Mesenchymal stem cell (in vitro differentiated cells and primary cell): ENCODE data around the gene NFATC2.

Experiments
- DNase-seq: peaks from one replicate; pipeline ENCODE4 v3.0.0-alpha.2; 2013
- H2AFZ ChIP-seq: one replicate; pipeline ENCODE4 v1.6.1; 2013; ENCODE audit warnings: low read depth, mild to moderate bottlenecking, control low read depth, inconsistent platforms, low read length, moderate library complexity
- H2AK5ac ChIP-seq: 2 replicates; pipeline ENCODE4 v1.6.1; 2013; ENCODE audit warnings: low read length, moderate library complexity, mild to moderate bottlenecking, inconsistent platforms; ENCODE audit not compliant: severe bottlenecking
- H2BK120ac ChIP-seq: one replicate; pipeline ENCODE4 v1.6.1; 2013; ENCODE audit warnings: low read depth, mild to moderate bottlenecking, inconsistent platforms, low read length, moderate library complexity
- H2BK12ac ChIP-seq, 2 experiments: one replicate each; pipeline ENCODE4 v1.6.1; 2013; ENCODE audit warnings: inconsistent platforms in 2 of 2, low read length in 2 of 2, mild to moderate bottlenecking in 2 of 2, moderate library complexity in 2 of 2, control low read depth in 1 of 2
- H2BK15ac ChIP-seq: one replicate; pipeline ENCODE4 v1.6.1; 2013; ENCODE audit warnings: mild to moderate bottlenecking, low read depth, inconsistent platforms; ENCODE audit not compliant: poor library complexity, severe bottlenecking
- H2BK5ac ChIP-seq: 2 replicates; pipeline ENCODE4 v1.6.1; 2013; ENCODE audit warnings: low read depth, mild to moderate bottlenecking, low read length, control low read depth, inconsistent platforms; ENCODE audit not compliant: poor library complexity, severe bottlenecking
- H3K14ac ChIP-seq, 2 experiments: one replicate each; pipeline ENCODE4 v1.6.1; 2013; ENCODE audit warnings: inconsistent platforms in 2 of 2, low read length in 2 of 2, control low read depth in 1 of 2, mild to moderate bottlenecking in 1 of 2, moderate library complexity in 1 of 2
- H3K18ac ChIP-seq, 2 experiments: one replicate each; pipeline ENCODE4 v1.6.1; 2013; ENCODE audit warnings: inconsistent platforms in 2 of 2, low read length in 2 of 2, control low read depth in 1 of 2, low read depth in 1 of 2, mild to moderate bottlenecking in 1 of 2
- H3K23ac ChIP-seq, 2 experiments: one replicate each; pipeline ENCODE4 v1.6.1; 2013; ENCODE audit warnings: inconsistent platforms in 2 of 2, low read length in 2 of 2, mild to moderate bottlenecking in 2 of 2, moderate library complexity in 2 of 2, control low read depth in 1 of 2
- H3K27ac ChIP-seq: 2 replicates; pipeline ENCODE4 v1.5.1; 2013; ENCODE audit warnings: mild to moderate bottlenecking, moderate library complexity, low read length, control low read depth, inconsistent platforms; ENCODE audit not compliant: poor library complexity, severe bottlenecking
- H3K27me3 ChIP-seq, 2 experiments: 2 replicates each; pipeline versions ENCODE4 v1.6.1 to v1.7.0; 2013; ENCODE audit warnings: low read length in 2 of 2, mild to moderate bottlenecking in 2 of 2, moderate library complexity in 2 of 2, control low read depth in 1 of 2, inconsistent platforms in 1 of 2; ENCODE audit not compliant: control insufficient read depth in 1 of 2, insufficient read depth in 1 of 2
- H3K36me3 ChIP-seq, 2 experiments: 2 replicates each; pipeline versions ENCODE4 v1.6.1 to v1.7.0; 2013; ENCODE audit warnings: low read length in 2 of 2, control low read depth in 1 of 2, inconsistent platforms in 1 of 2, low read depth in 1 of 2, mild to moderate bottlenecking in 1 of 2; ENCODE audit not compliant: insufficient read depth in 2 of 2, control insufficient read depth in 1 of 2
- H3K4ac ChIP-seq, 2 experiments: one replicate each; pipeline ENCODE4 v1.6.1; 2013; ENCODE audit warnings: inconsistent platforms in 2 of 2, low read length in 2 of 2, mild to moderate bottlenecking in 2 of 2, moderate library complexity in 2 of 2, control low read depth in 1 of 2, low read depth in 1 of 2
- H3K4me1 ChIP-seq: 2 replicates; pipeline ENCODE4 v1.6.1; 2013; ENCODE audit warnings: low read depth, low read length, control low read depth; ENCODE audit not compliant: control insufficient read depth, insufficient read depth
- H3K4me2 ChIP-seq: 2 replicates; pipeline ENCODE4 v1.6.1; 2013; ENCODE audit warnings: low read length, mild to moderate bottlenecking, inconsistent platforms; ENCODE audit not compliant: poor library complexity, severe bottlenecking
- H3K4me3 ChIP-seq, 2 experiments: 2 replicates each; pipeline versions ENCODE4 v1.5.1 to v1.7.0; 2013; ENCODE audit warnings: low read length in 2 of 2, mild to moderate bottlenecking in 2 of 2, control low read depth in 1 of 2, low read depth in 1 of 2; ENCODE audit not compliant: insufficient read depth in 1 of 2
- H3K79me1 ChIP-seq: replicated peaks from 2 replicates; pipeline ENCODE4 v1.6.1; 2013; ENCODE audit warnings: mild to moderate bottlenecking, control low read depth, low read length, inconsistent platforms; ENCODE audit not compliant: poor library complexity, severe bottlenecking
- H3K9ac ChIP-seq: 2 replicates; pipeline ENCODE4 v1.7.0; 2013; ENCODE audit warnings: mild to moderate bottlenecking, low read length, moderate library complexity
- H3K9me3 ChIP-seq: 2 replicates; pipeline ENCODE4 v1.7.0; 2013; ENCODE audit warnings: mild to moderate bottlenecking, low read length; ENCODE audit not compliant: control insufficient read depth
- H4K8ac ChIP-seq: one replicate; pipeline ENCODE4 v1.6.1; 2013; ENCODE audit warnings: inconsistent platforms, mild to moderate bottlenecking, low read length, moderate library complexity
- H4K91ac ChIP-seq: one replicate; pipeline ENCODE4 v1.6.1; 2013; ENCODE audit warnings: mild to moderate bottlenecking, low read length, inconsistent platforms
- WGBS: methylation state at CpG from one replicate; pipeline ENCODE4 v1.1.7; 2013; ENCODE audit warnings: mixed read lengths; 5-methylcytosine and 5-hydroxymethylcytosine counted together

Gene NFATC2

GRCh38 chr20:51487076-51487475 is 55.4 kb downstream of the NFATC2 start:
- H3K27me3 ChIP-seq, result peaks cover 6 to 10% of the 10 kb centered on the region in 2 experiments
- H3K4me1 ChIP-seq, result peaks cover 8% of the 10 kb centered on the region
- no peak overlapping the region for H2AK5ac ChIP-seq
- H3K9ac ChIP-seq, result no peak overlapping the region
- no peak overlapping the region for H2BK120ac ChIP-seq
- H3K4me3 ChIP-seq, result no peak overlapping the region
- H3K9me3 ChIP-seq, result no peaks in the 10 kb centered on the region
- no peak overlapping the region for H3K4ac ChIP-seq
- 91% methylated on average over 6 of the region's 7 CpGs for WGBS
- H3K27ac ChIP-seq, result no peak overlapping the region
- peak overlapping the region in 1 of 2 experiments; percentile 58 for H3K18ac ChIP-seq
- no peak overlapping the region for H3K23ac ChIP-seq
- H3K4me2 ChIP-seq, result no peak overlapping the region
- no peak overlapping the region for H4K91ac ChIP-seq
- DNase-seq, result no peak
- H2BK5ac ChIP-seq, result no peak overlapping the region
- H3K79me1 ChIP-seq, result no peaks in the 10 kb centered on the region
- no peak overlapping the region for H4K8ac ChIP-seq
- no peak overlapping the region for H3K14ac ChIP-seq
- no peak overlapping the region for H2BK12ac ChIP-seq
- H2BK15ac ChIP-seq, result no peak overlapping the region
- no peaks in the 10 kb centered on the region for H3K36me3 ChIP-seq
- H2AFZ ChIP-seq, result no peak overlapping the region

DNA sequence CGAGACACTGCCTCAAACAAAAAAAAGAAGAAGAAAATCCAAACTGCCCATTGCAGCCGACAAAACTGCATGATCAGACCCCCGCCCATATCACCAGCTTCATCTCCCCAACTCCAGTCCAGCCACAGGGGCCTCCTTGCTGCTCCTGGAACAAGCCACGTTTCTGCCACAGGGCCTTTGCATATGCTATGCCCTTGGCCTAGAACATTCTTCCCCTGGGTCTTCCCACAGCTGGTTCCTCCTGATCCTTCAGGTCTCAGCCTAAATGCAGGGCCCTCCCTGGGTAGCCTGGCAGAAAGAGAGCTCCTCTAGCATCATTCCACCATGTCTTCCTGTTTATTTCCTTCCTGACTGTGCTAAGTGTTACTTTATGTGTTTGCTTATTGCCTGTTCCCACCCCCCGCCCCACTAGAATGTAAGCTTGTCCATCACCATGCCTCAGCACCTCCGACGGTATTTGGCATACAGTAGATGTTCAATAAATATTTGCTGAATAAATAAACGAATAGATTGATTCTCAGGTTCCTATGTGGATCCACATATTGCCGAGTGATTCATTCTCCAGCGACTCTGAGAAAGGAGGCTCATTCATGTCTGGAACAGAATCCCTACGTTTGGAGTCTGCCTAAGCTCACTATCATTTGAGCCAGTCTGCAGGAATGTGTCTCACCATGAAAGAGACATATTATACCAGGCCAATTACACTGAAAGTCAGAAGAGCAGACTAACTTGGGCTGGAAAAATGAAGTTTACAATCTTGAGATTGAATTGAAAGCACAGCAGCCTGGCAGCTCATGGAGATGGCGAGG is 56.1 kb downstream of the NFATC2 start:
- no peak overlapping the region for H4K91ac ChIP-seq
- H2AFZ ChIP-seq, result no peak overlapping the region
- 72% methylated on average over 11 of the region's 12 CpGs for WGBS
- peak overlapping the region in 1 of 2 experiments; percentile 58 for H3K18ac ChIP-seq
- peak; percentile 40 for DNase-seq
- peaks cover 8% of the 10 kb centered on the region for H3K4me1 ChIP-seq
- no peaks in the 10 kb centered on the region for H3K36me3 ChIP-seq
- H2BK5ac ChIP-seq, result no peak overlapping the region
- H2AK5ac ChIP-seq, result no peak overlapping the region
- no peaks in the 10 kb centered on the region for H3K9me3 ChIP-seq
- H3K27me3 ChIP-seq, result peaks cover 8 to 10% of the 10 kb centered on the region in 2 experiments
- H2BK120ac ChIP-seq, result no peak overlapping the region
- no peak overlapping the region for H3K4ac ChIP-seq
- no peak overlapping the region for H3K4me2 ChIP-seq
- H4K8ac ChIP-seq, result peak overlapping the region; percentile 43
- no peak overlapping the region for H3K4me3 ChIP-seq
- H3K79me1 ChIP-seq, result no peaks in the 10 kb centered on the region
- H3K27ac ChIP-seq, result no peak overlapping the region
- H3K9ac ChIP-seq, result no peak overlapping the region
- peak overlapping the region in 1 of 2 experiments; percentile 72 for H3K14ac ChIP-seq
- H2BK12ac ChIP-seq, result no peak overlapping the region
- no peak overlapping the region for H2BK15ac ChIP-seq
- H3K23ac ChIP-seq, result no peak overlapping the region

GRCh38 chr20:51484831-51485230 is 57.7 kb downstream of the NFATC2 start:
- Histone ChIP-seq H2BK5ac (no peak overlapping the region), H3K18ac (no peak overlapping the region), H3K79me1 (no peaks in the 10 kb centered on the region), H4K8ac (no peak overlapping the region), H3K9ac (no peak overlapping the region), H2BK120ac (no peak overlapping the region), H3K27me3 (peaks cover 5 to 15% of the 10 kb centered on the region in 2 experiments), H3K9me3 (no peaks in the 10 kb centered on the region), H3K14ac (no peak overlapping the region), H2AFZ (no peak overlapping the region), H4K91ac (no peak overlapping the region), H3K4me1 (peaks cover 8% of the 10 kb centered on the region), H2BK15ac (no peak overlapping the region), H3K4ac (no peak overlapping the region), H3K4me2 (no peak overlapping the region), H3K4me3 (no peak overlapping the region), H3K36me3 (no peaks in the 10 kb centered on the region), H2BK12ac (no peak overlapping the region), H2AK5ac (no peak overlapping the region), H3K27ac (no peak overlapping the region), H3K23ac (no peak overlapping the region)
- 98% methylated on average over 4 of the region's 4 CpGs for WGBS
- DNase-seq, result no peak

- Histone ChIP-seq H3K4me2 (no peak overlapping the region), H3K4me3 (no peak overlapping the region), H4K91ac (no peak overlapping the region), H3K36me3 (no peaks in the 10 kb centered on the region), H3K9me3 (no peaks in the 10 kb centered on the region), H4K8ac (no peak overlapping the region), H3K27ac (no peak overlapping the region), H2BK15ac (no peak overlapping the region), H3K23ac (no peak overlapping the region), H3K4ac (no peak overlapping the region), H2BK120ac (no peak overlapping the region), H3K18ac (no peak overlapping the region), H3K9ac (no peak overlapping the region), H3K4me1 (peaks cover 8% of the 10 kb centered on the region), H2AFZ (no peak overlapping the region), H2BK12ac (no peak overlapping the region), H2BK5ac (no peak overlapping the region), H3K27me3 (peaks cover 5 to 15% of the 10 kb centered on the region in 2 experiments), H3K14ac (no peak overlapping the region), H2AK5ac (no peak overlapping the region), H3K79me1 (no peaks in the 10 kb centered on the region)
- 86% methylated on average over 16 of the region's 16 CpGs for WGBS
- DNase-seq, result no peak
Measured at GRCh38 chr20:51484141-51484815, 58.2 kb downstream of the NFATC2 start.
